Osteoblast (primary cell): ENCODE data around the gene MINDY1. TPM values are rescaled to one million over a fixed set of nuclear protein-coding genes. Genes with fewer than 3 reads are reported as not detected.

Source experiments
- DNase-seq: peaks from one replicate; pipeline ENCODE4 v3.0.0; 2011; ENCODE audit warnings: low spot score, mixed read lengths; ENCODE audit not compliant: insufficient read length; ENCODE audit errors: missing footprints
- H2AFZ ChIP-seq: 2 replicates; pipeline ENCODE4 v1.6.0; 2011; ENCODE audit warnings: mild to moderate bottlenecking, low read length
- H3K27ac ChIP-seq: 2 replicates; pipeline ENCODE4 v1.5.1; 2011; ENCODE audit warnings: mild to moderate bottlenecking, low read depth, low read length, moderate library complexity
- H3K27me3 ChIP-seq: 2 replicates; pipeline ENCODE4 v1.6.0; 2012; ENCODE audit warnings: mild to moderate bottlenecking, control low read depth, inconsistent platforms, low read length, moderate library complexity; ENCODE audit not compliant: insufficient read depth
- H3K36me3 ChIP-seq: 2 replicates; pipeline ENCODE4 v1.5.1; 2011; ENCODE audit warnings: mild to moderate bottlenecking, low read length, control low read depth, moderate library complexity; ENCODE audit not compliant: insufficient read depth
- H3K4me1 ChIP-seq: 2 replicates; pipeline ENCODE4 v1.5.1; 2011; ENCODE audit warnings: mild to moderate bottlenecking, low read length, control low read depth, moderate library complexity; ENCODE audit not compliant: insufficient read depth
- H3K4me2 ChIP-seq: 2 replicates; pipeline ENCODE4 v1.6.0; 2011; ENCODE audit warnings: mild to moderate bottlenecking, low read length; ENCODE audit not compliant: insufficient read depth
- H3K4me3 ChIP-seq: fragments of 200-600 bp; sonication (generic); 3 replicates; pipeline ENCODE4 v1.5.1; 2012; ENCODE audit warnings: mild to moderate bottlenecking, low read length, inconsistent platforms; ENCODE audit not compliant: insufficient read depth
- H3K79me2 ChIP-seq: 2 replicates; pipeline ENCODE4 v1.6.0; 2012; ENCODE audit warnings: mild to moderate bottlenecking, low read length, control low read depth, inconsistent platforms; ENCODE audit not compliant: insufficient read depth
- H3K9me3 ChIP-seq: 2 replicates; pipeline ENCODE4 v1.5.1; 2011; ENCODE audit warnings: low read depth, low read length, control low read depth
- H4K20me1 ChIP-seq: 2 replicates; pipeline ENCODE4 v1.6.0; 2012; ENCODE audit warnings: mild to moderate bottlenecking, low read length, control low read depth; ENCODE audit not compliant: insufficient read depth
- CTCF ChIP-seq: IDR thresholded peaks from 2 replicates; pipeline ENCODE4 v1.5.1; 2011; ENCODE audit warnings: mild to moderate bottlenecking, low read depth, low read length, moderate library complexity; ENCODE audit errors: extremely low read depth
- small RNA-seq: library from RNA; depleted of rRNA; stranded (forward); fragments of <200 nt; gene quantifications from one replicate; pipeline ENCODE3, GENCODE V24; 2012
- total RNA-seq: library from RNA; depleted of rRNA; stranded (reverse); fragments of >200 nt; gene quantifications from 2 replicates; pipeline ENCODE4 v1.2.3, GENCODE V29; 2012

Gene MINDY1
- total RNA-seq, 1 donor: 18.1 TPM

GRCh38 chr1:150955280-150955679 is 51.4 kb downstream of the MINDY1 start:
- no peaks in the 10 kb centered on the region for H4K20me1 ChIP-seq
- no peak for TF ChIP-seq CTCF
- no peaks in the 10 kb centered on the region for H3K4me1 ChIP-seq
- no peak overlapping the region for H3K27ac ChIP-seq
- no peaks in the 10 kb centered on the region for H3K27me3 ChIP-seq
- H3K4me3 ChIP-seq: no peak overlapping the region
- no peaks in the 10 kb centered on the region for H3K79me2 ChIP-seq
- peaks cover 59% of the 10 kb centered on the region for H3K36me3 ChIP-seq
- no peak overlapping the region for H2AFZ ChIP-seq
- H3K9me3 ChIP-seq: no peaks in the 10 kb centered on the region
- no peak overlapping the region for H3K4me2 ChIP-seq
- no peak for DNase-seq

- no peak for TF ChIP-seq CTCF
- no peak overlapping the region for H3K27ac ChIP-seq
- H3K79me2 ChIP-seq: no peaks in the 10 kb centered on the region
- H3K4me2 ChIP-seq: no peak overlapping the region
- H2AFZ ChIP-seq: no peak overlapping the region
- DNase-seq: peak; percentile 58
- H3K4me3 ChIP-seq: no peak overlapping the region
- H4K20me1 ChIP-seq: no peaks in the 10 kb centered on the region
- no peaks in the 10 kb centered on the region for H3K4me1 ChIP-seq
- H3K9me3 ChIP-seq: no peaks in the 10 kb centered on the region
- peaks cover 62% of the 10 kb centered on the region for H3K36me3 ChIP-seq
- no peaks in the 10 kb centered on the region for H3K27me3 ChIP-seq
These were observed 52.0 kb downstream of the MINDY1 start for GRCh38 chr1:150954708-150955107.

Small RNA genes within 50 kb of the gene (small RNA-seq; reads per million reads assigned to genes)
- gene RNU6-884P: 0.60 reads per million

Other genes starting within 250 kb of the MINDY1 start
- gene CTSS, start 241.1 kb downstream of the MINDY1 start, total RNA-seq: 10.9 and 16.3 TPM in 2 replicates
- 617 and 761 TPM in 2 replicates for gene CTSK, start 198.6 kb downstream of the MINDY1 start, total RNA-seq
- gene ARNT, start 130.3 kb downstream of the MINDY1 start, total RNA-seq: 61.9 and 63.3 TPM in 2 replicates
- gene CTXND2, start 119.8 kb downstream of the MINDY1 start, total RNA-seq: not detected in 2 replicates
- 38.0 and 42.3 TPM in 2 replicates for gene SETDB1, start 80.5 kb downstream of the MINDY1 start, total RNA-seq
- 159 and 164 TPM in 2 replicates for gene CERS2, start 32.1 kb downstream of the MINDY1 start, total RNA-seq
- under 0.01 TPM in 2 replicates for gene ANXA9, start 24.6 kb downstream of the MINDY1 start, total RNA-seq
- gene PRUNE1, start 1.5 kb upstream of the MINDY1 start, total RNA-seq: 8.3 and 11.6 TPM in 2 replicates
- under 0.01 and 1.2 TPM in 2 replicates for gene BNIPL, start 29.7 kb upstream of the MINDY1 start, total RNA-seq
- gene C1orf56, start 40.8 kb upstream of the MINDY1 start, total RNA-seq: 4.4 and 5.4 TPM in 2 replicates
- gene CDC42SE1, start 52.7 kb upstream of the MINDY1 start, total RNA-seq: 44.8 and 49.6 TPM in 2 replicates
- 1.4 and 1.8 TPM in 2 replicates for gene MLLT11, start 53.5 kb upstream of the MINDY1 start, total RNA-seq
- 15.6 and 16.3 TPM in 2 replicates for gene GABPB2, start 63.9 kb upstream of the MINDY1 start, total RNA-seq
- 1.5 and 2.2 TPM in 2 replicates for gene SEMA6C, start 139.7 kb upstream of the MINDY1 start, total RNA-seq
- not detected in 2 replicates for gene TNFAIP8L2, start 149.7 kb upstream of the MINDY1 start, total RNA-seq
- gene LYSMD1, start 159.0 kb upstream of the MINDY1 start, total RNA-seq: 10.6 and 12.7 TPM in 2 replicates
- gene SCNM1, start 159.2 kb upstream of the MINDY1 start, total RNA-seq: 25.3 and 26.8 TPM in 2 replicates
- gene TMOD4, start 169.1 kb upstream of the MINDY1 start, total RNA-seq: 0.36 TPM in 1 of 2 replicates, not detected in the other
- 34.7 and 35.1 TPM in 2 replicates for gene VPS72, start 183.3 kb upstream of the MINDY1 start, total RNA-seq
- 64.5 and 67.7 TPM in 2 replicates for gene PIP5K1A, start 191.7 kb upstream of the MINDY1 start, total RNA-seq
- gene PSMD4, start 247.8 kb upstream of the MINDY1 start, total RNA-seq: 140 and 150 TPM in 2 replicates